HEK293T (cell line): ENCODE data around the gene NFU1.

Experiments
- CTCF ChIA-PET: fragments of 350-600 bp; formaldehyde crosslinking; extraction: SDS; loops from one replicate; lab custom pipeline; 2021; ENCODE audit warnings: antibody characterized with exemption, inconsistent platforms; lab: Yijun Ruan, JAX
- POLR2A ChIA-PET: fragments of 350-600 bp; formaldehyde crosslinking; extraction: SDS; loops from one replicate; lab custom pipeline; 2020; ENCODE audit warnings: antibody characterized with exemption, inconsistent platforms; lab: Yijun Ruan, JAX
- DNase-seq: peaks from one replicate; pipeline ENCODE4 v3.0.0; 2012; ENCODE audit warnings: mixed read lengths; ENCODE audit errors: extremely low spot score
- ARNT ChIP-seq: fragments of 450-650 bp; IDR thresholded peaks from 2 replicates; pipeline ENCODE4 v1.6.1; 2017; ENCODE audit warnings: mild to moderate bottlenecking
- BHLHE40 ChIP-seq: fragments of 450-650 bp; IDR thresholded peaks from 2 replicates; pipeline ENCODE4 v1.6.1; 2016; ENCODE audit warnings: mild to moderate bottlenecking, moderate library complexity, borderline replicate concordance
- CTBP1 ChIP-seq: fragments of 450-650 bp; IDR thresholded peaks from 2 replicates; pipeline ENCODE4 v1.6.1; 2016; ENCODE audit warnings: borderline replicate concordance
- ELF4 ChIP-seq: fragments of 450-650 bp; IDR thresholded peaks from 2 replicates; pipeline ENCODE4 v1.6.1; 2017; ENCODE audit warnings: antibody characterized with exemption
- FOXA1 ChIP-seq: fragments of 450-650 bp; IDR thresholded peaks from 2 replicates; pipeline ENCODE4 v1.6.1; 2016; ENCODE audit warnings: mild to moderate bottlenecking
- FOXK2 ChIP-seq: fragments of 450-650 bp; IDR thresholded peaks from 2 replicates; pipeline ENCODE4 v1.6.1; 2016; ENCODE audit warnings: mild to moderate bottlenecking
- FOXM1 ChIP-seq: fragments of 450-650 bp; IDR thresholded peaks from 2 replicates; pipeline ENCODE4 v1.6.1; 2017; ENCODE audit warnings: mild to moderate bottlenecking, borderline replicate concordance
- HDGF ChIP-seq: fragments of 450-650 bp; IDR thresholded peaks from 2 replicates; pipeline ENCODE4 v1.6.1; 2017; ENCODE audit warnings: antibody characterized with exemption, borderline replicate concordance
- L3MBTL2 ChIP-seq: fragments of 450-650 bp; conservative IDR thresholded peaks from 2 replicates; pipeline ENCODE4 v1.6.1; 2016; ENCODE audit warnings: mild to moderate bottlenecking
- LEF1 ChIP-seq: fragments of 450-650 bp; IDR thresholded peaks from 2 replicates; pipeline ENCODE4 v1.6.1; 2017; ENCODE audit warnings: mild to moderate bottlenecking, borderline replicate concordance
- NFRKB ChIP-seq: fragments of 450-650 bp; IDR thresholded peaks from 2 replicates; pipeline ENCODE4 v1.6.1; 2016; ENCODE audit warnings: mild to moderate bottlenecking, moderate library complexity
- PKNOX1 ChIP-seq: fragments of 450-650 bp; IDR thresholded peaks from 2 replicates; pipeline ENCODE4 v1.6.1; 2016
- SP1 ChIP-seq: fragments of 450-650 bp; IDR thresholded peaks from 2 replicates; pipeline ENCODE4 v1.6.1; 2017
- SUZ12 ChIP-seq: fragments of 450-650 bp; IDR thresholded peaks from 2 replicates; pipeline ENCODE4 v1.6.1; 2016; ENCODE audit warnings: mild to moderate bottlenecking
- TARDBP ChIP-seq: fragments of 450-650 bp; IDR thresholded peaks from 2 replicates; pipeline ENCODE4 v1.6.1; 2016
- ZNF384 ChIP-seq: fragments of 450-650 bp; IDR thresholded peaks from 2 replicates; pipeline ENCODE4 v1.6.1; 2016

The NFU1 gene

GRCh38 chr2:69436938-69437750 lies at the start of gene NFU1:
Gene NFU1 (minus strand): TSS chr2:69437435. CDS start chr2:69437422, 13 bp downstream.
- no peak for TF ChIP-seq SP1
- no peak for TF ChIP-seq FOXM1
- no peak for TF ChIP-seq LEF1
- TF ChIP-seq L3MBTL2: no peak
- peak; percentile 56; the same call in 1 of the 2 replicates for TF ChIP-seq ELF4
- TF ChIP-seq PKNOX1: no peak
- ChIA-PET POLR2A (interaction anchor here (0.6 to 1.7 kb wide), 19 partner anchors 10 to 857 kb away, joined by 3 to 14 read pairs (median 4); partner anchors contain the start of gene SNRPG), CTCF (interaction anchor here (0.5 to 1.5 kb wide), 6 partner anchors 19 to 984 kb away, joined by 3 to 4 read pairs (median 3); no protein-coding TSS in a partner anchor)
- DNase-seq: peak; percentile 99

GRCh38 chr2:69483696-69484095 lies 46.5 kb upstream of the NFU1 start:
- CTCF ChIA-PET: no interaction called here
- POLR2A ChIA-PET: no interaction called here
- DNase-seq: no peak
- no peak for TF ChIP-seq SUZ12
- TF ChIP-seq L3MBTL2: no peak
- TF ChIP-seq FOXA1: no peak
- TF ChIP-seq FOXK2: no peak
- no peak for TF ChIP-seq ARNT
- no peak for TF ChIP-seq ELF4
- TF ChIP-seq TARDBP: no peak
- TF ChIP-seq SP1: no peak
- TF ChIP-seq LEF1: no peak
- no peak for TF ChIP-seq BHLHE40
- TF ChIP-seq PKNOX1: no peak
- no peak for TF ChIP-seq HDGF
- TF ChIP-seq ZNF384: no peak
- no peak for TF ChIP-seq NFRKB

GRCh38 chr2:69483024-69483423 lies 45.8 kb upstream of the NFU1 start:
- DNase-seq: no peak
- ChIA-PET POLR2A (no interaction called here), CTCF (no interaction called here)
- TF ChIP-seq L3MBTL2 (no peak), FOXA1 (no peak), FOXK2 (no peak), TARDBP (no peak), ARNT (no peak), PKNOX1 (no peak), NFRKB (no peak), SP1 (no peak)

GRCh38 chr2:69482471-69482870 lies 45.2 kb upstream of the NFU1 start:
- no peak for TF ChIP-seq HDGF
- no peak for TF ChIP-seq FOXK2
- TF ChIP-seq FOXM1: no peak
- TF ChIP-seq BHLHE40: no peak
- TF ChIP-seq CTBP1: no peak
- no peak for TF ChIP-seq LEF1
- no peak for TF ChIP-seq SUZ12
- TF ChIP-seq L3MBTL2: no peak
- no peak for TF ChIP-seq PKNOX1
- no peak for TF ChIP-seq FOXA1
- TF ChIP-seq SP1: no peak
- TF ChIP-seq TARDBP: no peak
- no peak for TF ChIP-seq ELF4
- TF ChIP-seq NFRKB: no peak
- no peak for TF ChIP-seq ARNT
- TF ChIP-seq ZNF384: no peak
- DNase-seq: no peak
- POLR2A ChIA-PET: no interaction called here
- CTCF ChIA-PET: no interaction called here

GRCh38 chr2:69481421-69481820 lies 44.2 kb upstream of the NFU1 start:
- POLR2A ChIA-PET: no interaction called here
- CTCF ChIA-PET: interaction anchor here (1.0 kb wide), 1 partner anchor 84 kb away, joined by 3 read pairs; no protein-coding TSS in a partner anchor
- TF ChIP-seq FOXM1: no peak
- TF ChIP-seq ZNF384: no peak
- no peak for TF ChIP-seq ELF4
- TF ChIP-seq L3MBTL2: no peak
- TF ChIP-seq NFRKB: no peak
- TF ChIP-seq SP1: no peak
- no peak for TF ChIP-seq FOXK2
- TF ChIP-seq CTBP1: no peak
- TF ChIP-seq BHLHE40: no peak
- TF ChIP-seq SUZ12: no peak
- no peak for TF ChIP-seq HDGF
- no peak for TF ChIP-seq LEF1
- DNase-seq: no peak
